SKM-1 (cell line): ENCODE data around the gene STT3B.
"Not testable (repeated sequence)": the region's sequence is repeated elsewhere in the genome, so short reads cannot be mapped to it uniquely, and the experiment has no call there.

Source experiments
- DNase-seq: peaks from one replicate; lab custom pipeline; 2025; ENCODE audit not compliant: unreplicated experiment; lab: John Stamatoyannopoulos, UW

STT3B gene

DNA sequence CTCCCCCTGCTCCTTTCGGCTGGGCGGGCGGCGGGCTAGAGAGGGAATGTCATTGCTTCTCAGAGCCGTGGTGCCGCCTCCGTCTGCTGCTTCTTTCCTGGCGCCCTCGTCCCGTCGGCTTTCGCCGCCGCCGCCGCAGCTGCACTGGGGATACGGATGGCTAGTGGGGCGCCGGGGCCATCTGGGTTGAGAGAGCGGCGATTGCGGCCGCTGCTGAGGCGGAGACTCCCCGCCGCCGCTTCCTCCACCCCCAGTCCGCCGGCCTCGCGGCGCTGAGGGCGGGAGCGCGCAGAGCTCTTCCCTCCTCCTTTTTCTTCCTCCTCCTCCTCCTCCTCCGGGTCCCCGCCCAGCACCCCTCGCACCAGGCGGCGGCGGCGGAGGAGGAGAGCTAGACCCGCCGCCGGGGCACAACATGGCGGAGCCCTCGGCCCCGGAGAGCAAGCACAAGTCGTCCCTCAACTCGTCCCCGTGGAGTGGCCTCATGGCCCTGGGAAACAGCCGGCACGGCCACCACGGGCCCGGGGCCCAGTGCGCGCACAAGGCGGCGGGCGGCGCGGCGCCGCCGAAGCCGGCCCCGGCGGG is at the start of gene STT3B:
STT3B (plus strand) TSS at position 339 of the 582 bp plus-strand sequence; CDS start at position 413, 74 bp downstream.
- peak; percentile 71 for DNase-seq

DNA sequence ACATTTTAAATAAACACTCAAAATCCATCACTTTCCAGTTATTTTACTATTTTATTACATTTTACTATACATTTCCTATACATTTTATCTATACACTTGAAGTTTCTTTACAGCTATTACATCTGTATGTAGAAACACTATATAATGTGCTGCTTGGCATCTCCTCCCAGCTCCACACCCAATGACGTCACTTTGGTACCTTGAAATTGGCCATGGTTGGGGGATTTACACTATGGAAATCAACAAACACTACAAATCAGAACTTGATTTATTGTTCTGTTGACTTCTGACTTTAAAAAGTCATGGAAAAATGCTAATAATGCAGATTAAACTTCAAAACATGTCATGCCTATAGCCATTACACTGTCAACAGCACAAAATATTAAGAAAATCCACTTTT is 48.9 kb upstream of the STT3B start:
- DNase-seq: no peak

DNA sequence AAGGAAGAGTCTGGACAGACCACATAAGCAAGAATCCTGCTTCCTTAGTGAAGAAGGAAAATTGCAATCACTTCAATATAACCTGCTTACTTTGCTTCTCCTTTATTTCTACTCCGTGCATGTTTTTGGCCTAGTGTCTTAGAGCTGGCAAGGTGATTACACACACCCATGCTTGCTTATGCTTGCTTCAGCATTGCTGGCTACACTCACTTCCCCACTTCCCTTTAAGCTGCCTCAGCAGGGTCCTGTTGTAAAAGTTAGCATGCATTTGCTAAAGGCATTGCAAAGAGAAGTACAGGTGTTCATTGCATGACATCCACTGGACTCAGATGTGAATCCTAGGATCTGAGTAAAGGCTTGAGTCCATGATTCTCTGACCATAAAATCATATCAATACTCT is 47.5 kb upstream of the STT3B start:
- peak; percentile 14 for DNase-seq

DNA sequence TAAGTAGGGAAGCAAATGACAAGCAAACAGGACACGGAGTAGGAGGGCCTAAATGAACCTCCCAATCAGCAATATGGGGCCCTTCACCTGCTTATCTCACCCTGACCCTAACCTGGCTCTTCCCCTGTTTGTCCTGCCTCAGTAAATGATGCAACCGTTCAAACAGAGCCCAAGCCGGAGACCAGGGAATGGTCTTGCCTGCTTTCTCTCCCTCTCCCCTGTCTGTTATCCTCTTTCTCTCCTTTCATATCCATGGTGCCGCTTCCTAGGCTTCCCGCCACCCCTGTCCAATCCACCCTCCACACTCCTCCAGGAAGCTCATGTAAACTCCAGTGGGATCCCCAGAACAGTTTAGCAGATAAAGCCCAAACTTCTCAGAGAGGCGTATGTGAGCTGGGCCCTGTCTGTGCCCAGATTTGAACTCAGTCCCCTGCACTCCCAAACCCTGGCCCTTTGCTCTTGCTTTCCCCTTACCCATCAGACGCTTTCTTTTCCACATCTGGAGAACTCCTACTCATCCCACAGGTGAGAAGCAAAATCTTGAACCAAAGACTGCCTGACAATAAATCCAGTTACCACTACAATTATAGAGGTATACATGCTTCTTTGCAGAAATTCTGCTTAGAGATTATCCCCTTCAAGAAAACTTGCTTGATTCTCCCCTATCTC is 45.7 kb upstream of the STT3B start:
- DNase-seq: no peak

DNA sequence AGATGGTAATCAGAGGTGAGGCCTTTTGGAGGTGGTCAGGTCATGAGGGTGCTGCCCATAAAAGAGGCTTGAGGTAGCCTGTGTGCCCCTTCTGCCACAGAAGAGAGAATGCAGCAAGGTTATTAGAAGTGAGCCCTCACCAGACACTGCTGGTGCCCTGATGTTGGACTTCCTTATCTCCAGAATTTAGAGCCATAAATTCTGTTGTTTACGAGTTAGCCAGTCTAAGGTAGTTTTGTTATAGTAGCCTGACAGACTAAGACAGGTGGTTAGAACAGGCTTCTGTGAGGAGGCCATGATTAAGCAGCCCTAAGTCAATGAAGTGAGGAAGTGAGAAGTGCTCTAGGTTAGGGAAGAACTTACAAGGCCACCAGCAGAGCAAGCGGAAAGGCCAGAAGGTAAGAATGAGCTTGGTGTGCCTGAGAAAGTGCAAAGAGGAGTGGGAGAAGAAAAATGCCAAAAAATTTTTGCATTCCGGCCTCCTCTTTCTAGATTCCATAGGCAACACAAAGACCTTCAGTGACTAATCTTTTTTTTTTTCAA is 44.2 kb upstream of the STT3B start:
- no peak for DNase-seq

DNA sequence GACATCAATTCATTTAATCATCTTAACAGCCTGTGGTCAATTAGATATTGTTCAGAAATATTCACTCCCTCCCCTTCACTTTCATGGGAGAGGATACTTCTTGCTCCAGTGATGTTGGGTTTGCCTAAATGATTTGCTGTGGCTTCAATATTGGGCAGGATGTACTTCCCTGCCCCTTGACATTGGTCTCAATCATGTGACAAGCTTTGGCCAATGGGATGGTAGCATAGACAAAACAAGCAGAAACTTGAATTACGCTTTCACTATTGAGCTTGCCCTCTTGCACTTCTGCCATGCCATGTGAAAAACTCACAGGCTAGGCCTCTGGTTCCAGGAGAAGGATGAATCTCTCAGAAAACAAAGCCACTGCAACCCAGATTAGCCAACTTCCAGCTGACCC is 42.2 kb upstream of the STT3B start:
- DNase-seq: no peak

DNA sequence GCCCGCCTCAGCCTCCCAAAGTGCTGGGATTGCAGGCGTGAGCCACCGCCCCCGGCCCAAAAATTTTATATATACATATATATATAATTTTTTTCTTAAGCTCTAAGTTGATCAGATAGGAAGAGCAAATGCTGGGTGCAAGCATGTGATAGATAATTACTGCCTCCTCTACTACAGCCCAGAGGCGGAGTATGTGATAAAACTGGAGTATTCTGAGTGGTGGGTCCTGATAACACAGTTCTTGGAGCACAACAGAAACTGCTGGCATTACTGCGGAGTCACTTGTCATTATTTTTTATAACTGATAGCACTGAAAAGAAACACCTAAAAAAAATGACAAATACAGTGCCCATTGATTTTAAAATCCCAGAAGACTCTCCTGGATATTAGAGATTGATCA is 41.1 kb upstream of the STT3B start:
- DNase-seq: no peak

DNA sequence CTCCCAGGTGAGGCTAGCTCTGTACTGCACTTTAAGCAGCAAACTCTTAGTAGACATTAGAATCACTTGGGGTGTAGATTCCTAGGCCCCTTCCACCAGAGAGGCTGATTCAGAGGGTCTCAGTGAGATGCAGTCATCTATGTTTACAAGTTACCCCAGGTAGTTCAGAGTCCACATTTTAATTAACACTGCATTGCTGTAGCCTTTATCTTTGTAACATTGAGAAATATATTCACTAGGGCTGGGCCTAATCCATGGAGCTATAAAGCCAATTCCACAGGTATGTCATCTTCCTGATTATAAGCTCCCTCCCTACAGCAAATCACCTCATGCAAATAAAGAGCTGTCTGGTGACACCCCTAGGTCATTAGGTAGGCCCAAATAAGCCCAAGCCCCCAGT is 39.6 kb upstream of the STT3B start:
- no peak for DNase-seq

DNA sequence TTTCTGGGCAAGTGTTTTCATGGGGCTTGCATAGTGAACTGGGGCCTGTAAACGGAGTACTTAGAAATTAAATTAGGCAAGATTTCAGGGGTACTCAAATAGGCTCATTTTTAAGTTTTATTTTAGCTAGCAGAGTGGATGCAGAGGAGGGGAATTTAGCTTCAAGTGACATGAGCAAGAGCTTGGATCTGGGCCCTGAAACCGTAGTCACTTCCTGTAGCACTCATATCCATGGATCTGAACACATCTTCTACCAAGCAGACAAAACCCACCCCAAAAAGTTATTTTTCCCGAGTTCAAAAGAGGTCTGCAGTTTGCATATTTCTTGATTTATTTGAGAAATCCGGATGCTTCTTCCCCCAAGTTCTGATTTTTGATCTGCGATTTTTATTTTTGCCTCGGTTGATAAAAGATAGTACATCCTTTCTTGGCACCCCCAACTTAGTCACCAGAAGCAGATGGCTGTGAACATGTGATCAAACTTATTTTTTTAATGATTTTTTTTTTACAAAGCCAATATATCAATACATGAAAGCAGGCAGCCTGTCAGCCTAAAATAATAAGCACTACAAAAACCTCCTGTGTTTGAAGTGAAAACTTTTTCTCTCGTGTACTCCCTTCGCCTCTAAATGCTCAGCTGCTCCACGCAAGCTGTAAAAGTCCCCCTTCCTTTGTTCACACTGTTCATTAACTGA is 36.6 kb upstream of the STT3B start:
- no peak for DNase-seq

DNA sequence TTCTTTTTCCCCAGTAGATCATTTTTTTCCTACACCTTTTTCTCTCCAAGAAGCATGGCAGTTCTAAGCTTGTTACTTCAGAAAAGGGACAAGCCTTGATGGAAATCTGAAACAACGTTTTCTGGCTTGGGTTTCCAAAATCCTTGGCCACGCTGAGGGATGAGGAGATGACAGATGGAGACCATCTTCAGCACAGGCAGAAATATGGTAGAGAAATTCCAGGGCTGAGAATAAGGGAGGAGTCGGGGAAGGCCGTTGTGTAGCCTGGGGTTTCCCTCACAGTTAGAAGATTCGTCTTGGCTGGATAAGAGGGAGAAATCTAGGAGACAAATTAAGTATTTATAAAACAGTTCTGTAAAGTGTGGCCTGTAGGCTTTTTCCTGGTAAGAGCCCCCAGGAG is 33.9 kb upstream of the STT3B start:
- DNase-seq: no peak

DNA sequence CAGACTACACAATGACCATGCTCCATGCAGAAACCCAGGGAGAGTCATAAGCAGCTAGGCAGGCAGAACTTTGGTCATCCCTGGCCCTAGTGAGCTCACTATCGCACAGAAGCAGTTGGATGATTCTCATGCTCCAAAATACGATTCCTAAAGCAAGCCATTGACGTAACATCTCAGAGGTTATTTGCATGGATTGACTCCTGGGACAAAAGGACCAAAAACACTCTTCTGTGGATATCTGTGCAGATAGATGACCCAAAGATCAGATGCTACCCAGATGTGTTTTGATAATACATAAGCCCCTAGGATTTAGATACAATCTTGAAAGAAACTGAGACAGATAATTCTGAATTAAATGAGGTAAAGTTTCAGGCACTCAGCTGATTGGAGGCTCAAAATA is 33.4 kb upstream of the STT3B start:
- DNase-seq: no peak

DNA sequence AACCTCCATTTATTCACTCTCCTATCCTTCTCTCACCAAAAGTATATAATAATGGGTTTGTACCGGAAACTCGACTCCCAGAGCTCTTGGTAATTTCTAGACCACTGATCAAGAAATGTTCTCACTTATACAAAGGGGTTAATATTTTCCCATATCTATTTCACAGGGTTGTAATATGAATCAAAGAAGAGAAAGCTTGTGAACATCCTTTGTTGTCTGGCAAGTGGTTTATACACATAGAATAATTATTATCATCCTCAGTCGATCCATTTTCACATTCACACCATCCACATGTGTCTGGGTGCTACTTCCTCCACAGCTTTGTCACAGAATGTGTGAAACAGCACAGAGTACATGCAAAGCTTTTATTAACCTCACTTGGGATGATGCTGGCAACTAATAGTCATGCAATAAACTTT is 29.9 kb upstream of the STT3B start:
- no peak for DNase-seq

DNA sequence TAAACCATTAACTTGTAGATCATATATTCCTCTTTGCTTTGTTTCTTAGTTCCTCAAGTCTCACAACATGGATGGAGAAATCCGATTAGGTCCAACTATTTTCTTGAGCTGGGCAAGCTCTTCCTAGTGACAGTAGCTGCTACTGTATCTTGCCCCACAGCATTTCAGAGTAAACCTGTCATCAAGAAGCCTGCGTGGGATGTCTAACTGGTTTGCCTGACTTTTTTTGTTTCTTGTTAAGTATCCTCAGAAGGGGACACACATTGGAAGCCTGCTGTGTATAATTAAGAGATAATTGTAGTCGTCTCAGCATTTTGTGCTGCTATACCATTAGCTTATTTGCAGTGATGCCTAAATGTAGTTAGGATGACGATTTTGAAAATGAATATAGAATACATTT is 29.3 kb upstream of the STT3B start:
- no peak for DNase-seq

DNA sequence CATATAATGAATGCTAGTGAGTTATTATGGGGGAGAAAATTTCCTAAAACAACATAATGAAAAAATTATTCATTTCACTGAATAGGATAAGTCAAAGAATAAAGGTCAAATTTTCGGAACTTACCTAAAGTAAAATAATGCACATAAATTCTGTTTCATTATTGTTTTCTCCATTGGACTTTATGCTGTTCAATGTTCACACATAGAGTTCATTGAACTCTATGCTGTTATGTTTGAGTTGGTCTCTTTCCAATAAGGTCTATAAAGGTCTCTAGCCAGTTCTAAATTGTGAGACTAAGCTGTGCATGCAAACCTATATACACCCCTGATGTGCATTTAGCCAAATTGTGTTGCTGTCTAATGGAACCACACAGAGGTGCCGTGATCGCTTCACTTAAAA is 28.5 kb upstream of the STT3B start:
- no peak for DNase-seq

DNA sequence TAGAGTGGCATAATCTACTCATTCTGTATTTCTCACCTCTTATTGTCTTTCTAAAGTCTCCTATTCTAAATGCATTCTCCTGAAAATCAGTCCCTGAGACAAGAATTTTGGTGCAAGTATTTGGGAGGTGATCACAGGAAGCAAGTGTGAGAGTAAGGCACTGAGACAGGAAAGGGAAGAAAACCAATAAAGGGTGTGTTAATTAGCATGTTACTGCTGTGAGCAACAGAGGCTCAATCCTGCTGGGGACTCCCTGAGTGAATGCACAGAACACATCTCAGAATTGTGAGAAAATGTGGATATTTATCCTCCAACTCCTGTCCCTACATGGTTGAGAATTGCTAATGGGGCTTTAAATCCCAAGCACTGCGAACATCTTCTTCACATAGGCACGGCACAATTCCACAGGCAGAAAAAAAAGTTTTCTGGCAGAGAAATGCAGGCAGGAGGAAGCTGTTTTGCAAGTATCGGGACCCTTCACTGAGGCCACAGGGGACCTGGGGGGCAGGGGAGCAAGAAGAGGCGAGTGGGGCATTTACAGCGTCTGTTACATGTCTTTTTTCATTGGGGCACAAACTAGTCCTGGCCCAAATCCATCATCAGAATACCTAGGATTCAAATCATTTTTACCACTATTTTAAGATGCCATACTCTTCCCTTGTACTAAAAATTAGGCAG is 27.2 kb upstream of the STT3B start:
- DNase-seq: no peak

DNA sequence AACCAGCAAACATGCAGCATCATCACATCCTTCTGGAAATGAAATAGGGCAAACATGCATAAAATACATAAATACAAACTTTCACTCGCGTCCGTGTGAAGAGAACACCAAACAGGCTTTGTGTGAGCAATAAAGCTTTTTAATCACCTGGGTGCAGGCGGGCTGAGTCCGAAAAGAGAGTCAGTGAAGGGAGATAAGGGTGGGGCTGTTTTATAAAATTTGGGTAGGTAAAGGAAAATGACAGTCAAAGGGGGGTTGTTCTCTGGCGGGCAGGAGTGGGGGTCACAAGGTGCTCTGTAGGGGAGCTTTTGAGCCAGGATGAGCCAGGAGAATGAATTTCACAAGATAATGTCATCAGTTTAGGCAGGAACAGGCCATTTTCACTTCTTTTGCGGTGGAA is 26.2 kb upstream of the STT3B start:
- DNase-seq: not testable (repeated sequence)

DNA sequence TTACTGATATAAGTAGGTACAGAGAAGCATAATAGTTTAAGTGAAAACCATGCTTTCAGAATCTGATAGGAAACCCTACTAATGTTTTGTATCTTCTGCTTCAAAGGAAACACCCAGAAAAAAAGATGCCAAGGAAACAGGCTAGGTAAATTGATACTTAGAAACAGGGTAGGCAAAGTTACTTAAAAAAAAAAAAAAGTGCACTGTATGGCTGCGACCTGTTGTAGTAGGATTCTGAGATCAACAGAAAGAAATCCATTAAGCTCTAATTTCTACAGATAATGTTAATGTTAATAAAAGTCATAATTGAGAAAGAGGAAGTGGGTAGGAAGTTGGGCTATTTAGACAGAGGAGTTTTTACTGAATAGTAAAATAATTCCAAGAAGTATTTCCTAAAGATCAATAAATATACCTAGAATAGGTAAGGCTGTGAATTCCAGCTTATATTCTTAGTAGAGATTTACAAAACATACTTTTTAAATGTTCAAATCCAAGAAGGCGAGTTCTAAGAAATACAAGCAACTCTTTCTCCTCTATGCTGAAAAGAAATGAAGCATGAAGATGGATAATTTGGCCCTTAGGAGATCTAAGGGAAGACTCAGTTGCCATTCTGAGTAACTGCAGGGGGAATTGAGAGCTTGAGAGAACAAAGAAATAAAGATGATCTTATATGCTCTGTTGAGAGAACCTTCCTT is 24.1 kb upstream of the STT3B start:
- DNase-seq: no peak

DNA sequence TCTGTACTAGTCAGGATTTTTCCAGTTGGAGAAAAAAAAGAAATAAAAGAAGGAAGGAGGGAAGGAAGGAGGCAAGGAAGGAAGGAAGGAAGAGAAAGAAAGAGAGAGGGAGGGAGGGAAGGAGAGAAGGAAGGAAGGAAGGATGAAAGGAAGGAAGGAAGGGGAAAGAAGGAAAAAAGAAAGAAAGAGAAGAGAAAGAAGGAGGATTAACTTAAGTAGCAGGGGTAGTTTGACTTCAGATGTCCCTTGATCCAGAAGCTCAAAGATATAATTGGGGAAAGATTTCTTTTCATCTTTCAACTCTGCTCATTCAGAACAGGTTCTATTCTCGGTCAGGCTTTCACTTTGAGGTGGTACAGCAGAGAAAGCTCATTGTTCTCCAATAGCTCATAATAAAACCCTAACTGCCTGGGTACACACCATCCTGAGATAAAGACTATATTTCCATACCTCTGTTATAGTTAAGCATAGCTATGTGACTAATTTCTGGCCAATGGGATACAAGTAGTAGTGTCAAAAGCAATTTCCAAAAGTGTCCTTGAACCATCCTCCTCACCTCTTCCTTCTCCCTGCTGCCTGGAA is 23.5 kb upstream of the STT3B start:
- DNase-seq: no peak

DNA sequence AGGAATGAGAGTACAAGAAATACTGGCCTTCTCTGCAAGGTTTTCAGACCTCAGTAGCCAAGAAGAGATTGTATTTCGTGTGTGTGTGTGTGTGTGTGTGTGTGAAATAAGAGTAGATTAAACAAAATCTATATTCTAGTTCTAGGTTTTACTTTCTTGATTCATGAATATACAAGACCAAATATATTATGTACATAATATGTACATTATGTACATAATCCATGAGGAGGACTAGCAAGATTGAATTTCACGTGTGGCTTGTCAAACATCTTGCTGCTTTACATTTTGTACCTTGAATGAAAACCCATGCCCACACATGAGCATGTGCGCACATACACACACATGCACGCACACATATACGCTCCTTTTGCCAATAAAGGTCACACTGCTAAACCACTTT is 18.2 kb upstream of the STT3B start:
- no peak for DNase-seq

DNA sequence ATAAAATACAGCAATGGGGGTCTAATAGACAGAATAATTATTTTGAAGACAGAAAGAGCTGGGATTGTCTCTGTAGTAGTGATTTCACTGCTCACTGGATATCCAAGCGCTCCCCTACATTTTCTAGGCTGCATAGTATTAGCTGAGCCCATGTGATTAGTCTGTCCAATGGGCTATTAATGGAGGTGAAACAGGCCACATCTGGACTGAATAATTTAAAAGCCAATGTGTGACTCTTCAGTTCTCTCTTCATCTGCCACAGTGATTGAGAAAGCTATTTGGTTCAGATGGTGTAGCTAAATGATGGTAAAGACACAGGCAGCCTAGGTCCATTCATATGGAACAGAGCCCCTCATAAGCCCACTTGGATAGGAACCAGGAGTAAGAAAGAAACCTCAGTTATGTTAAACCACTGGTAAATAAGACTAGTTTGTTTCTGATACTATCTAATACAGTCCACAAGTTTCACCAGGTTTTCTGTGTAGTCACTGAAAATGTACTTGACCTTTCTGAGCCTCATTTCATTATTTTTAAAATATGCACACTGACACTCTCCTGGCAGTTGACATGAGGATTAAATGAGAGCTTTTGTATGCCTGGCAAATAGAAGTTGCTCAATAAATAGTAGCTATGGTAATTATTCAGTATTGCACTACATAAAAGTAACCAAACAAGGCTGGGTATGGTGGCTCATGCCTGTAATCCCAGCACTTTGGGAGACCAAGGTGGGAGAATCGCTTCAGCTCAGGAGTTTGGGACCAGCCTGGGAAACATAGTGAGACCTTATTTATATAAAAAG is 17.0 kb upstream of the STT3B start:
- DNase-seq: no peak
